KMS-11 (cell line): Measurements from ENCODE around the gene PAF1.
A peak's percentile ranks its signal among the peaks of the same experiment; 100 is the strongest.

Experiments
- H2AFZ ChIP-seq: fragments of 200-600 bp; sonication (generic); 2 replicates; pipeline ENCODE4 v1.6.1; 2016; ENCODE audit warnings: antibody characterized with exemption, mixed run types, low read depth
- H3K27ac ChIP-seq: fragments of 200-600 bp; sonication (generic); 2 replicates; pipeline ENCODE4 v1.6.1; 2016; ENCODE audit warnings: mild to moderate bottlenecking, mixed run types
- H3K27me3 ChIP-seq: fragments of 200-600 bp; sonication (generic); 2 replicates; pipeline ENCODE4 v1.6.1; 2017; ENCODE audit warnings: mild to moderate bottlenecking, low read depth, mixed run types, moderate library complexity; ENCODE audit not compliant: insufficient read depth
- H3K36me3 ChIP-seq: fragments of 200-600 bp; sonication (generic); 2 replicates; pipeline ENCODE4 v1.6.1; 2017; ENCODE audit warnings: mild to moderate bottlenecking, mixed run types; ENCODE audit not compliant: insufficient read depth
- H3K4me1 ChIP-seq: fragments of 200-600 bp; sonication (generic); 2 replicates; pipeline ENCODE4 v1.6.1; 2016; ENCODE audit warnings: mild to moderate bottlenecking, low read depth, mixed run types; ENCODE audit not compliant: poor library complexity, severe bottlenecking
- H3K4me2 ChIP-seq: fragments of 200-600 bp; sonication (generic); 2 replicates; pipeline ENCODE4 v1.7.0; 2016; ENCODE audit warnings: mild to moderate bottlenecking, mixed run types
- H3K4me3 ChIP-seq: fragments of 200-600 bp; sonication (generic); IDR thresholded peaks from 2 replicates; pipeline ENCODE4 v1.6.1; 2017; ENCODE audit warnings: low read depth, low read length, mixed read lengths; ENCODE audit not compliant: insufficient read depth
- H3K79me2 ChIP-seq: fragments of 200-600 bp; sonication (generic); 2 replicates; pipeline ENCODE4 v1.6.1; 2016; ENCODE audit warnings: low read depth, mixed run types; ENCODE audit not compliant: insufficient read depth
- H3K9ac ChIP-seq: fragments of 200-600 bp; sonication (generic); 2 replicates; pipeline ENCODE4 v1.6.1; 2016; ENCODE audit warnings: mild to moderate bottlenecking, mixed run types
- H4K20me1 ChIP-seq: fragments of 200-600 bp; sonication (generic); 2 replicates; pipeline ENCODE4 v1.6.1; 2016; ENCODE audit warnings: mild to moderate bottlenecking, mixed run types; ENCODE audit not compliant: insufficient read depth
- CTCF ChIP-seq: fragments of 200-600 bp; sonication (generic); conservative IDR thresholded peaks from 2 replicates; pipeline ENCODE4 v1.6.1; 2017; ENCODE audit warnings: low read depth, mild to moderate bottlenecking, antibody characterized with exemption, low read length, moderate library complexity, mixed read lengths

Gene PAF1

GRCh38 chr19:39401070-39401548, 10.2 kb upstream of the PAF1 start:
- no peak overlapping the region; the same call in 1 of the 2 replicates for H3K9ac ChIP-seq
- no peak for TF ChIP-seq CTCF
- no peaks in the 10 kb centered on the region for H4K20me1 ChIP-seq
- no peak overlapping the region for H3K4me3 ChIP-seq
- no peaks in the 10 kb centered on the region for H3K36me3 ChIP-seq
- peak overlapping the region; percentile 95 for H3K27ac ChIP-seq
- no peak overlapping the region; the same call in 1 of the 2 replicates for H3K4me2 ChIP-seq
- no peaks in the 10 kb centered on the region for H3K79me2 ChIP-seq
- H3K4me1 ChIP-seq, result peaks cover 89% of the 10 kb centered on the region
- H3K27me3 ChIP-seq, result no peaks in the 10 kb centered on the region
- H2AFZ ChIP-seq, result no peak overlapping the region; the same call in 1 of the 2 replicates

- no peaks in the 10 kb centered on the region for H3K79me2 ChIP-seq
- no peak for TF ChIP-seq CTCF
- H3K9ac ChIP-seq, result no peak overlapping the region
- H3K27me3 ChIP-seq, result no peaks in the 10 kb centered on the region
- H2AFZ ChIP-seq, result no peak overlapping the region
- H3K27ac ChIP-seq, result no peak overlapping the region
- H3K4me1 ChIP-seq, result peaks cover 79% of the 10 kb centered on the region
- H3K4me2 ChIP-seq, result no peak overlapping the region
- H3K36me3 ChIP-seq, result no peaks in the 10 kb centered on the region
- no peak overlapping the region for H3K4me3 ChIP-seq
- no peaks in the 10 kb centered on the region for H4K20me1 ChIP-seq
Observed at GRCh38 chr19:39400061-39400460, 9.2 kb upstream of the PAF1 start.

GRCh38 chr19:39399668-39400050, 8.8 kb upstream of the PAF1 start:
- H3K4me1 ChIP-seq, result peaks cover 75% of the 10 kb centered on the region
- H3K4me3 ChIP-seq, result no peak overlapping the region
- no peaks in the 10 kb centered on the region for H3K79me2 ChIP-seq
- H3K4me2 ChIP-seq, result no peak overlapping the region
- no peak for TF ChIP-seq CTCF
- no peak overlapping the region for H3K9ac ChIP-seq
- no peak overlapping the region for H3K27ac ChIP-seq
- H3K27me3 ChIP-seq, result no peaks in the 10 kb centered on the region
- H2AFZ ChIP-seq, result no peak overlapping the region
- no peaks in the 10 kb centered on the region for H3K36me3 ChIP-seq
- no peaks in the 10 kb centered on the region for H4K20me1 ChIP-seq

GRCh38 chr19:39398297-39398864, 7.5 kb upstream of the PAF1 start:
- H3K4me3 ChIP-seq, result no peak overlapping the region
- H3K4me1 ChIP-seq, result peaks cover 62% of the 10 kb centered on the region
- H3K36me3 ChIP-seq, result 0 out of 2 replicates have a peak, but pooled peaks cover 3% of the 10 kb centered on the region
- no peak overlapping the region; the same call in 1 of the 2 replicates for H3K9ac ChIP-seq
- H3K27ac ChIP-seq, result peak overlapping the region; percentile 47; the same call in 1 of the 2 replicates
- no peak overlapping the region for H2AFZ ChIP-seq
- H3K4me2 ChIP-seq, result peak overlapping the region; percentile 66; the same call in 1 of the 2 replicates
- H3K27me3 ChIP-seq, result no peaks in the 10 kb centered on the region
- H4K20me1 ChIP-seq, result no peaks in the 10 kb centered on the region
- no peak for TF ChIP-seq CTCF
- peaks cover 4% of the 10 kb centered on the region; the same call in 1 of the 2 replicates for H3K79me2 ChIP-seq
